HG02852 (cell line): ENCODE results near the gene BTBD9.
"Not testable (repeated sequence)": the region's sequence is repeated elsewhere in the genome, so short reads cannot be mapped to it uniquely, and the experiment has no call there.

Experiments
- ATAC-seq: cut with Tn5 transposase; IDR thresholded peaks from one replicate; pipeline ENCODE4 v1.9.1; 2021; ENCODE audit warnings: mild to moderate bottlenecking, moderate library complexity; ENCODE audit not compliant: unreplicated experiment

Gene BTBD9

GRCh38 chr6:38136547-38136946 lies 503.2 kb downstream of the BTBD9 start:
- no peak for ATAC-seq

GRCh38 chr6:38134704-38135088 lies 505.0 kb downstream of the BTBD9 start:
- no peak for ATAC-seq

DNA sequence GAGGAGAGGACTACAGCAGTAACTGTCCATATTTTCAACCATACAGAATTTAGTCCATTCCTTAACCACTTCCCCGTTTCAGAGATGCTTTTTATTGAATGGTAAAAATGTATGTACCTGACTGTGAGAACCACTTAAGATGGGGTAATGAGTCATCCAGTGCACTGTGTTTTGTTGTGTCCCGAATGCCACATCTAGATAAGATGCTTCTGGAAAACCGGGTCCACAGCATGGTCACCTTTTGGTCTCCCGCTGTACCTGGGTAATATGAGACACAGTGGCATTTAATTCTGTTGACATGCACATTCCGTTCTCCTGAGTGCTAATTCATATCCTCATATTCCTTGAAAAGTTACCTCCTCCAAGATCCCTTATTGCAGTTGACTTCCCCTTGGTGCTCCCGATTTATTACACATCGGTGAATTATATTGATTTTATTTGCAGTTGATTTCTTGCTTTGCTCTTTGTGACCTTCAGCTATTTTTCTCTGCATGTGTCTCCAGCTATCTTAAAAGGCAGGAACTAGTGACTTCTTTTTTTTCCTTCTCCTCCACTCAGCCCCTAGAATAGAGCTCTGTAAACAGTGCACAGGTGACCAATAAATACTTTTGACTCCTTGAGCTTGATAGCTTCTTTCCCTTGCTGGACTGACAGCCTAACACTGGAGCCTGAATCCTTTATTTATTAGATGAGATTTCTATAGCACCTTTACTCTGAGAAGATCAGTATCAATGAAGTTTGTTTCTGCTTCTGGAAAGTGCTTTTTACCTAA lies 505.6 kb downstream of the BTBD9 start:
- no peak for ATAC-seq

DNA sequence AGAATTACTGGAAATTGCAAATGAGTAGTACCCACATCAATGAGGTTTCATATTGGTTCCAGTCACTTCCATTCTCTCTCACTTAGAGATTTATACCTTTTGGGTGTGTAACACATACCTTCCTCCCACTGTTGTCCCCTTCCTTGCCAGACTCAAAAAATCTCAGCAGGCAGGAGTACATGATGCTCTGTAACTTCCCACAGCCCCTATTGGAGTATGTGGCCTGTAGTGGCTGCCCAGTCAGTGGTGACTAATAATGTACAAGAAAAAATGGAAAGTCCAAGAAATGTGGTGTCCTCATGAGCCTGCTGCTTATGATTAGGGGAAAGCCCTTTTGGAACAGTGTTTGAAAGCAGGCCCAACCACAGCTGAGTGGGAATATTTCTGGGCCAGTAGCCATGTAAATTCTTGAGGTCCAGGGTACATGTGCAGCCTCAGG lies 508.2 kb downstream of the BTBD9 start:
- no peak for ATAC-seq

DNA sequence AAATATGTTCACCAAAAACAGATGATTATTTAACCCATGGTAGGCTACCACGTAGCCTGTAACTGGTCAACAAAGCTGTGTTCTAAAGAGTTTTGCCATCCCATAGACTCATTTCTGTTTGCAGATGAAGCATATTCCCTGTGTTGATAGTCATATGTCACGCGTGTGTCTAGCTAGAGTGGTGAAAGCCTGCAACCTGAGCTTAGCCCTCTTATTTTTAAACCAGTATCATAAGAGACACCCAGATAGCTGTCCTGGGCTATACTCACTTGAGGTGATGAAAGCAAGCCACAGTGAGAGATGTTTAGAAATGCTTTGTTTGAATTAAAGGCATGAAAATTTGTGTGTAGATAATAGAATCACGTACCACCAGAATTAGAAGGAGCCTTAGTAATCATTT lies 512.4 kb downstream of the BTBD9 start:
- ATAC-seq, result no peak

DNA sequence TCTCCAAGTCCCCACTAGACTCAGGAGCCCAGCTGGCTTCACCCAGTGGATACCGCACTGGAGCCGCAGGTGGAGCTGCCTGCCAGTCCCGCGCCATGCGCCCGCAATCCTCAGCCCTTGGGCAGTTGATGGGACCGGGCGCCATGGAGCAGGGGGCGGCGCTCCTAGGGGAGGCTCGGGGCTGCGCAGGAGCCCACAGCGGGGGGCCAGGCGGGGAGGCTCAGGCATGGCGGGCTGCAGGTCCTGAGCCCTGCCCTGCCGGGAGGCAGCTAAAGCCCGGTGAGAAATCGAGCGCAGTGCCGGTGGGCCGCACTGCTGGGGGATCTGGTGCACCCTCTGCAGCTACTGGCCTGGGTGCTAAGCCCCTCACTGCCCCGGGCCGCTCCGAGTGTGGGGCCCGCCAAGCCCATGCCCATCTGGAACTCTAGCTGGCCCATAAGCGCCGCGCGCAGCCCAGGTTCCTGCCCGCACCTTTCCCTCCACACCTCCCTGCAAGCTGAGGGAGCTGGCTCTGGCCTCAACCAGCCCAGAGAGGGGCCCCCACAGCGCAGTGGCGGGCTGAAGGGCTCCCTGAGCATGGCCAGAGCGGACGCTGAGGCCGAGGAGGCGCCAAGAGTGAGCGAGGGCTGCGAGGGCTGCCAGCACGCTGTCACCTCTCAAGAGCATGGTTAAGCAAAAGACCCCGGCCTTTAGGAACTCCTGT lies 515.4 kb downstream of the BTBD9 start:
- ATAC-seq, result not testable (repeated sequence)

GRCh38 chr6:38119516-38119915 lies 520.2 kb downstream of the BTBD9 start:
- no peak for ATAC-seq

DNA sequence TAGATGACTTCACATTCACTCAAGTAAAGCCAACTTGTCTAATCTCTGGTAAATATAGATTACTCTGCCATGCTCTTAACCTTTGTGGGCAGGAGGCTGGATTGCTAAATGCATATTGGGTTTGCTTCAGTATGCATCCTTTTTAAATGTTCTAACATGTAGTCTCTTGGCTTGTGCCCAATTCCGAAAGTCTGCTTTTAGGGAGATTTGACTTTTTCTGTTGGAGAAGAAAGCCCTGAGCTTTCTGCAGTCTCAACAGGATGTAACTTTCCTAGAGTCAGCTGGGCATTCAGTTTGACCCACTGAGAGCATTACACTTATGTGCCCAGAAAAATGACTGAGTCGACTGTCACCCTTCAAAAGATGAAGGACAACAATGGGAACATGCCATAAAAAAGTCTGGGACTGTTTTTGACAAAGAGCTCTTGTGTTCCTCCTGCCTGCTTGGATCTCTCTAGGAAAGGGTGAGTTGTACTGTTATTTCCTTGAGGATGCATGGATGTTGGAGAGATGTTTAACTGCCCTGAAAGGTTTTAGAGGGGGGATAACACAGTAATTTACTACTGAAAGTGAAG lies 520.9 kb downstream of the BTBD9 start:
- ATAC-seq, result no peak
